Panc1 (cell line): ENCODE data around the gene FAAP20. TPM values are rescaled to one million over a fixed set of nuclear protein-coding genes. Genes with fewer than 3 reads are reported as not detected.
A peak's percentile ranks its signal among the peaks of the same experiment; 100 is the strongest.

Experiments used
- ATAC-seq: fragments of 200-7000 bp; cut with Tn5 transposase; 2 replicates; pipeline ENCODE4 v1.9.1; 2020; ENCODE audit warnings: mild to moderate bottlenecking, moderate library complexity
- BruUV-seq: library from RNA; stranded (reverse); fragments of 400-500 nt; replicated peaks from 2 replicates; lab custom pipeline; 2021; lab: Mats Ljungman, UMichigan
- CTCF ChIA-PET: fragments of 300-600 bp; sonication (Branson Sonifier 250); formaldehyde crosslinking; loops from one replicate; lab custom pipeline; 2022; ENCODE audit warnings: antibody characterized with exemption; lab: Charles Lee
- POLR2A ChIA-PET: fragments of 300-600 bp; sonication (Branson Sonifier 250); formaldehyde crosslinking; loops from one replicate; lab custom pipeline; 2022; ENCODE audit warnings: antibody characterized with exemption; lab: Charles Lee
- DNase-seq: peaks from one replicate; pipeline ENCODE4 v3.0.0-alpha.2; 2010; ENCODE audit warnings: low read depth, low spot score
- H3K27ac ChIP-seq: 2 replicates; pipeline ENCODE4 v1.5.1; 2011; ENCODE audit warnings: mild to moderate bottlenecking, low read length, inconsistent platforms
- H3K27me3 ChIP-seq: fragments of 200-500 bp; sonication (Bioruptor generic); 2 replicates; pipeline ENCODE4 v1.6.0; 2014; ENCODE audit warnings: low read length, inconsistent platforms; ENCODE audit not compliant: control insufficient read depth, insufficient read depth
- H3K36me3 ChIP-seq: fragments of 200-500 bp; sonication (Bioruptor generic); 2 replicates; pipeline ENCODE4 v1.5.1; 2014; ENCODE audit warnings: inconsistent platforms, mild to moderate bottlenecking, low read length, moderate library complexity; ENCODE audit not compliant: control insufficient read depth, insufficient read depth
- H3K4me1 ChIP-seq: 2 replicates; pipeline ENCODE4 v1.5.1; 2011; ENCODE audit warnings: inconsistent platforms, mild to moderate bottlenecking, low read length, moderate library complexity; ENCODE audit not compliant: control insufficient read depth, insufficient read depth
- H3K4me3 ChIP-seq, 2 experiments: 2 replicates each; pipeline ENCODE4 v1.5.1; 2011 to 2012; ENCODE audit warnings: low read depth in 2 of 2, low read length in 2 of 2, mild to moderate bottlenecking in 2 of 2, inconsistent platforms in 1 of 2, moderate library complexity in 1 of 2
- H3K9me3 ChIP-seq: fragments of 200-500 bp; sonication (Bioruptor generic); 2 replicates; pipeline ENCODE4 v1.5.1; 2014; ENCODE audit warnings: low read depth, mild to moderate bottlenecking, inconsistent platforms, low read length, moderate library complexity; ENCODE audit not compliant: control insufficient read depth, insufficient read depth
- CTCF ChIP-seq: fragments of 450-650 bp; IDR thresholded peaks from 2 replicates; pipeline ENCODE4 v1.5.1; 2017; ENCODE audit warnings: mild to moderate bottlenecking
- POLR2AphosphoS5 ChIP-seq: IDR thresholded peaks from 2 replicates; pipeline ENCODE4 v1.6.1; 2012; ENCODE audit warnings: mild to moderate bottlenecking, low read depth, low read length, moderate library complexity
- SIN3A ChIP-seq: IDR thresholded peaks from 2 replicates; pipeline ENCODE4 v1.6.1; 2012; ENCODE audit warnings: low read depth, mild to moderate bottlenecking, low read length, moderate library complexity, borderline replicate concordance; ENCODE audit not compliant: insufficient read depth
- TCF7L2 ChIP-seq: IDR thresholded peaks from 2 replicates; pipeline ENCODE4 v1.6.1; 2011; ENCODE audit warnings: mild to moderate bottlenecking, low read depth, low read length, inconsistent platforms
- in situ Hi-C: cut with HindIII; loops from 2 replicates; pipeline ENCODE4 v1.10.0; 2016; ENCODE audit warnings: low sequenced_read_pairs, low pct_unique_long_range_greater_than_20kb
- intact Hi-C: fragments of 100-400 bp; cut with micrococcal nuclease; formaldehyde crosslinking; loops from one replicate; pipeline ENCODE4 v1.10.0; 2022; ENCODE audit not compliant: unreplicated experiment
- total RNA-seq: library from RNA; stranded (reverse); gene quantifications from one replicate; pipeline ENCODE4 v1.2.1, GENCODE V29; 2021; ENCODE audit not compliant: unreplicated experiment
- TF ChIP-seq, protein P1 (sequence below), 2 experiments: IDR thresholded peaks; 2 replicates each; pipeline ENCODE4 v1.6.1; 2011 to 2012; ENCODE audit warnings: low read depth in 2 of 2, control low read depth in 1 of 2, low read length in 1 of 2, mild to moderate bottlenecking in 1 of 2, moderate library complexity in 1 of 2; ENCODE audit not compliant: insufficient read depth in 1 of 2

Gene FAAP20
- total RNA-seq, 1 experiment from 2014 or later: 177 TPM

DNA sequence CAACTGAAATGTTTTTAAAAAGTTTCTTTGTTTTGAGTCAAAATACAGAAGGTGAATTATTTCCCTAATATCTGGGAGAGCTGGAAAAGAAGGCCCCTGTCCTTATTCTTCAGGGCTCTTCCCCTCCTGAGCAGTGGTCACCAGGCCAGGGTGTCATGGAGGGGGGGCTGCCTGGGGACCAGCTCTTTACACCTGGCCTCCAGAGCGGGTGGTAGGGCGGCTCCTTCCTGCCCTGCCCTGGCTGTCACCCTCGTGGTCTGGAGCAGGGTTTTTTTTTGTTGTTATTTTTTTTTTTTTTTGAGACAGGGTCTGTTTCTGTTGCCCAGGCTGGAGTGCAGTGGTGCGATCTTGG, 40.2 kb upstream of the FAAP20 start:
- ChIA-PET POLR2A (interaction anchor here (0.7 kb wide), 1 partner anchor 28 kb away, joined by 4 read pairs; no protein-coding TSS in a partner anchor), CTCF (no interaction called here)
- Histone ChIP-seq H3K4me1 (peaks cover 48% of the 10 kb centered on the region), H3K4me3 (no peak overlapping the region), H3K27me3 (no peaks in the 10 kb centered on the region), H3K27ac (no peak overlapping the region), H3K9me3 (no peaks in the 10 kb centered on the region), H3K36me3 (peaks cover under 1% of the 10 kb centered on the region; the same call in 1 of the 2 replicates)
- no TSS peak for BruUV-seq
- intact Hi-C loops (loop anchor here (5.0 kb wide), 1 partner anchor 78 kb away; no protein-coding TSS in a partner anchor), in situ Hi-C loops (no loop called here)
- TF ChIP-seq, protein P1, sequence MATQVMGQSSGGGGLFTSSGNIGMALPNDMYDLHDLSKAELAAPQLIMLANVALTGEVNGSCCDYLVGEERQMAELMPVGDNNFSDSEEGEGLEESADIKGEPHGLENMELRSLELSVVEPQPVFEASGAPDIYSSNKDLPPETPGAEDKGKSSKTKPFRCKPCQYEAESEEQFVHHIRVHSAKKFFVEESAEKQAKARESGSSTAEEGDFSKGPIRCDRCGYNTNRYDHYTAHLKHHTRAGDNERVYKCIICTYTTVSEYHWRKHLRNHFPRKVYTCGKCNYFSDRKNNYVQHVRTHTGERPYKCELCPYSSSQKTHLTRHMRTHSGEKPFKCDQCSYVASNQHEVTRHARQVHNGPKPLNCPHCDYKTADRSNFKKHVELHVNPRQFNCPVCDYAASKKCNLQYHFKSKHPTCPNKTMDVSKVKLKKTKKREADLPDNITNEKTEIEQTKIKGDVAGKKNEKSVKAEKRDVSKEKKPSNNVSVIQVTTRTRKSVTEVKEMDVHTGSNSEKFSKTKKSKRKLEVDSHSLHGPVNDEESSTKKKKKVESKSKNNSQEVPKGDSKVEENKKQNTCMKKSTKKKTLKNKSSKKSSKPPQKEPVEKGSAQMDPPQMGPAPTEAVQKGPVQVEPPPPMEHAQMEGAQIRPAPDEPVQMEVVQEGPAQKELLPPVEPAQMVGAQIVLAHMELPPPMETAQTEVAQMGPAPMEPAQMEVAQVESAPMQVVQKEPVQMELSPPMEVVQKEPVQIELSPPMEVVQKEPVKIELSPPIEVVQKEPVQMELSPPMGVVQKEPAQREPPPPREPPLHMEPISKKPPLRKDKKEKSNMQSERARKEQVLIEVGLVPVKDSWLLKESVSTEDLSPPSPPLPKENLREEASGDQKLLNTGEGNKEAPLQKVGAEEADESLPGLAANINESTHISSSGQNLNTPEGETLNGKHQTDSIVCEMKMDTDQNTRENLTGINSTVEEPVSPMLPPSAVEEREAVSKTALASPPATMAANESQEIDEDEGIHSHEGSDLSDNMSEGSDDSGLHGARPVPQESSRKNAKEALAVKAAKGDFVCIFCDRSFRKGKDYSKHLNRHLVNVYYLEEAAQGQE (IDR thresholded peaks at IDR 0.05; ENCODE audit: insufficient read depth in 1 of 2, low read depth in 2 of 2, low read length in 1 of 2): no peak
- TF ChIP-seq POLR2AphosphoS5 (no peak), TCF7L2 (no peak), SIN3A (no peak), CTCF (no peak)
- DNase-seq (no peak), ATAC-seq (no peak)

GRCh38 chr1:2233997-2234761, 39.6 kb upstream of the FAAP20 start:
- Histone ChIP-seq H3K36me3 (peaks cover 2% of the 10 kb centered on the region; the same call in 1 of the 2 replicates), H3K9me3 (no peaks in the 10 kb centered on the region), H3K27ac (no peak overlapping the region; the same call in 1 of the 2 replicates), H3K4me3 (peak overlapping the region in 1 of 2 experiments; percentile 20; a peak in 1 of 4 replicates), H3K4me1 (peaks cover 42% of the 10 kb centered on the region), H3K27me3 (no peaks in the 10 kb centered on the region)
- intact Hi-C loops: loop anchor here (5.0 kb wide), 1 partner anchor 78 kb away; no protein-coding TSS in a partner anchor
- in situ Hi-C loops: no loop called here
- no TSS peak for BruUV-seq
- CTCF ChIA-PET: interaction anchor here (0.7 to 1.4 kb wide), 2 partner anchors 39 to 84 kb away, joined by 3 to 5 read pairs; partner anchors contain the start of gene FAAP20
- POLR2A ChIA-PET: interaction anchor here (0.5 to 0.7 kb wide), 3 partner anchors 27 to 324 kb away, joined by 3 to 6 read pairs (median 4); no protein-coding TSS in a partner anchor
- no peak for DNase-seq
- TF ChIP-seq POLR2AphosphoS5: no peak
- ATAC-seq: no peak
